ENCODE measurements around the gene EMCN.

The EMCN gene

GRCh38 chr4:100345585-100345984 lies 172.2 kb downstream of the EMCN start:
- H3K9me3 ChIP-seq (ENCODE audit: low read length): no peaks in the 10 kb centered on the region
- H3K4me3 ChIP-seq (ENCODE audit: low read depth in 1 of 2, low read length in 2 of 2): no peak overlapping the region
- no peak overlapping the region for H3K9ac ChIP-seq (ENCODE audit: low read length)
- H3K36me3 ChIP-seq (ENCODE audit: insufficient read depth, low read length): no peaks in the 10 kb centered on the region
- no peaks in the 10 kb centered on the region for H3K27me3 ChIP-seq (ENCODE audit: control insufficient read depth in 1 of 2, insufficient read depth in 2 of 2, low read length in 2 of 2)
- peaks cover 4% of the 10 kb centered on the region for H3K4me1 ChIP-seq (ENCODE audit: insufficient read depth, low read length)
- no peak overlapping the region for H3K27ac ChIP-seq (ENCODE audit: low read depth, low read length)
